Measurements from ENCODE around the gene RHPN2. TPM values are rescaled to one million over a fixed set of nuclear protein-coding genes. Genes with fewer than 3 reads are reported as not detected.

Gene RHPN2
- total RNA-seq, 1 experiment from 2014 or later, result 29.2 TPM

GRCh38 chr19:33102893-33103292 lies 38.2 kb upstream of the RHPN2 start:
- no peak overlapping the region for H4K91ac ChIP-seq (ENCODE audit: insufficient read length, low read depth, low read length)
- H2BK5ac ChIP-seq (ENCODE audit: insufficient read length, low read length), result no peak overlapping the region
- H3K79me1 ChIP-seq (ENCODE audit: insufficient read depth, low read depth, low read length, poor library complexity, severe bottlenecking), result no peaks in the 10 kb centered on the region
- Mint-ChIP-seq H3K9me3 (no peaks in the 10 kb centered on the region), H3K36me3 (ENCODE audit: insufficient read depth in 1 of 3, low read depth in 3 of 3) (peaks cover 6 to 64% (median 40%) of the 10 kb centered on the region in 3 experiments; a peak in 6 of 7 replicates), H3K4me1 (no peaks in the 10 kb centered on the region), H3K27ac (no peak overlapping the region; a peak in 1 of 7 replicates), H3K27me3 (ENCODE audit: low read depth) (no peaks in the 10 kb centered on the region), H3K4me3 (no peak overlapping the region)
- H3T11ph ChIP-seq (ENCODE audit: low read length), result no peak overlapping the region
- no peak overlapping the region for H2BK15ac ChIP-seq (ENCODE audit: low read depth, low read length)
- H2AFZ ChIP-seq (ENCODE audit: low read length), result no peak overlapping the region
- H4K8ac ChIP-seq (replicated peaks; ENCODE audit: insufficient read length, low read depth, low read length), result no peak overlapping the region
- no peak overlapping the region for H3K56ac ChIP-seq (ENCODE audit: insufficient read length, low read depth, low read length)
- no peaks in the 10 kb centered on the region for H3K79me2 ChIP-seq (ENCODE audit: insufficient read depth, low read length)
- no peaks in the 10 kb centered on the region for H4K20me1 ChIP-seq (ENCODE audit: control insufficient read depth, insufficient read depth, insufficient read length)
- H3K18ac ChIP-seq (ENCODE audit: insufficient read length, low read depth, low read length), result no peak overlapping the region
- no peak overlapping the region for H3K14ac ChIP-seq (ENCODE audit: insufficient read depth, low read length)
- no peak overlapping the region for H2BK20ac ChIP-seq (ENCODE audit: low read depth, low read length, poor library complexity, severe bottlenecking)
- H3K27me3 ChIP-seq (ENCODE audit: insufficient read depth, low read length), result no peaks in the 10 kb centered on the region
- no peak overlapping the region for H3K27ac ChIP-seq (ENCODE audit: insufficient read length, low read depth, low read length)
- no peak overlapping the region for H3K9ac ChIP-seq (ENCODE audit: extremely low read depth, insufficient read length, low read length)
- no peak for TF ChIP-seq CTCF (conservative IDR thresholded peaks at IDR 0.05)
- no peak overlapping the region for H2AK5ac ChIP-seq (ENCODE audit: insufficient read length, low read length)
- H3K23ac ChIP-seq (ENCODE audit: insufficient read length, low read depth, low read length), result no peak overlapping the region
- H2BK120ac ChIP-seq (ENCODE audit: low read depth, low read length, poor library complexity, severe bottlenecking), result no peak overlapping the region
- no peaks in the 10 kb centered on the region for H3K4me1 ChIP-seq (ENCODE audit: insufficient read depth, low read length)
- H3K4ac ChIP-seq (ENCODE audit: low read depth, low read length), result no peak overlapping the region
- H3K9me3 ChIP-seq (ENCODE audit: control insufficient read depth, low read depth, low read length), result no peaks in the 10 kb centered on the region
- H3K4me2 ChIP-seq (ENCODE audit: insufficient read depth, insufficient read length, low read length), result no peak overlapping the region
- H2BK12ac ChIP-seq (ENCODE audit: insufficient read length, low read depth, low read length), result no peak overlapping the region
- no peaks in the 10 kb centered on the region for H3K23me2 ChIP-seq (ENCODE audit: insufficient read length, low read depth, low read length, poor library complexity, severe bottlenecking)
- no peak overlapping the region for H4K5ac ChIP-seq (ENCODE audit: insufficient read length, low read depth, low read length)
- DNase-seq, result no peak
- whole genome bisulfite sequencing (ENCODE audit: extremely low coverage, insufficient read length, low lambda C conversion rate), result no CpG with 5 or more reads among the region's 6 CpGs

All from H9 (cell line).